ENCODE results near the gene PLCH2.
"Not testable (repeated sequence)": the region's sequence is repeated elsewhere in the genome, so short reads cannot be mapped to it uniquely, and the experiment has no call there.

Gene PLCH2, protein sequence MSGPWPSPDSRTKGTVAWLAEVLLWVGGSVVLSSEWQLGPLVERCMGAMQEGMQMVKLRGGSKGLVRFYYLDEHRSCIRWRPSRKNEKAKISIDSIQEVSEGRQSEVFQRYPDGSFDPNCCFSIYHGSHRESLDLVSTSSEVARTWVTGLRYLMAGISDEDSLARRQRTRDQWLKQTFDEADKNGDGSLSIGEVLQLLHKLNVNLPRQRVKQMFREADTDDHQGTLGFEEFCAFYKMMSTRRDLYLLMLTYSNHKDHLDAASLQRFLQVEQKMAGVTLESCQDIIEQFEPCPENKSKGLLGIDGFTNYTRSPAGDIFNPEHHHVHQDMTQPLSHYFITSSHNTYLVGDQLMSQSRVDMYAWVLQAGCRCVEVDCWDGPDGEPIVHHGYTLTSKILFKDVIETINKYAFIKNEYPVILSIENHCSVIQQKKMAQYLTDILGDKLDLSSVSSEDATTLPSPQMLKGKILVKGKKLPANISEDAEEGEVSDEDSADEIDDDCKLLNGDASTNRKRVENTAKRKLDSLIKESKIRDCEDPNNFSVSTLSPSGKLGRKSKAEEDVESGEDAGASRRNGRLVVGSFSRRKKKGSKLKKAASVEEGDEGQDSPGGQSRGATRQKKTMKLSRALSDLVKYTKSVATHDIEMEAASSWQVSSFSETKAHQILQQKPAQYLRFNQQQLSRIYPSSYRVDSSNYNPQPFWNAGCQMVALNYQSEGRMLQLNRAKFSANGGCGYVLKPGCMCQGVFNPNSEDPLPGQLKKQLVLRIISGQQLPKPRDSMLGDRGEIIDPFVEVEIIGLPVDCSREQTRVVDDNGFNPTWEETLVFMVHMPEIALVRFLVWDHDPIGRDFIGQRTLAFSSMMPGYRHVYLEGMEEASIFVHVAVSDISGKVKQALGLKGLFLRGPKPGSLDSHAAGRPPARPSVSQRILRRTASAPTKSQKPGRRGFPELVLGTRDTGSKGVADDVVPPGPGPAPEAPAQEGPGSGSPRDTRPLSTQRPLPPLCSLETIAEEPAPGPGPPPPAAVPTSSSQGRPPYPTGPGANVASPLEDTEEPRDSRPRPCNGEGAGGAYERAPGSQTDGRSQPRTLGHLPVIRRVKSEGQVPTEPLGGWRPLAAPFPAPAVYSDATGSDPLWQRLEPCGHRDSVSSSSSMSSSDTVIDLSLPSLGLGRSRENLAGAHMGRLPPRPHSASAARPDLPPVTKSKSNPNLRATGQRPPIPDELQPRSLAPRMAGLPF (N-terminal part only)

DNA sequence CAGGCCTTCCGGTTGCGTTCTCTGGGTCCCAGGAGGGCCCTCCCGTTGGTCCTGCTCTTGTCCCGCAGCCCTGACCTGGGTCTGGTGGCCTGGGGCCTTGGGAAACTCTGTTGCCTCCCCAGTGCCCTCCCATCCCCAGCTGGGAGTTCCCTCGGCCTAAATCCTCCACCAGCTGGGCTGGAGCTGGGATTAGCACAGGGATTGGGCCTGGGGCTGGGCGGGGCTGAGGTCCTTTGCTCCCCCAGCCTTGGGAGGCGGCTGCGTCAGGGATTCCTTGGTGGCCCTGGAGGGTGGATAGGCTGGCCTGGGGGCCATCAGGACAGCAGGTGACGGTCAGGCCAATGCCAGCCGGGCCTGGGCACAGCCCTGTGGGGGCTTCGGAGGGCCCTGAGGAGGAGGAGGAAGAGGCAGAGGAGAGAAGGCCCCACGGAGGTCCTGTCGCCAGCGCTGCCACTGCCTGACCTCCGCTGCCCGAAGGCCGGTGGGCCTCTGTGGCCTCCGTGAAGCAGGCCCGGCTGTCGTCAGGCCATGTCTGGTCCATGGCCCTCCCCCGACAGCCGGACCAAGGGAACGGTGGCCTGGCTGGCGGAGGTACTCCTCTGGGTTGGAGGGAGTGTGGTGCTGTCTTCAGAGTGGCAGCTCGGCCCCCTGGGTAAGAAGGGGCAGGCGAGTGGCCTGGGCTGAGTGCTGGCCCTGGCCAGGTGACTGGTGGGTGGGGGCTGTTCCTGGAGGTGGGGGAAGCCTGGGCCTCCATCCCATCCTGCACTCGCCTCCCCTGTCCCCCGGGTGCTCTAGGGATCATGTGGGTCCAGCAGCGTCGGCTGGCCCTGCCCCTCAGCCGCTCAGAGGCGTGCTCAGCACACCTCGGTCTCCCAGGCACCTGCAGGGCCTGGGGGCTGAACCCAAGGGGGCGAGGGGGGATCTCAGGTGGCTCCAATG, at the start of gene PLCH2:
TSS of gene PLCH2 (plus strand) at position 229 of the 939 bp plus-strand sequence. CDS start at position 529, 300 bp downstream.
- peak; percentile 98 for DNase-seq

DNA sequence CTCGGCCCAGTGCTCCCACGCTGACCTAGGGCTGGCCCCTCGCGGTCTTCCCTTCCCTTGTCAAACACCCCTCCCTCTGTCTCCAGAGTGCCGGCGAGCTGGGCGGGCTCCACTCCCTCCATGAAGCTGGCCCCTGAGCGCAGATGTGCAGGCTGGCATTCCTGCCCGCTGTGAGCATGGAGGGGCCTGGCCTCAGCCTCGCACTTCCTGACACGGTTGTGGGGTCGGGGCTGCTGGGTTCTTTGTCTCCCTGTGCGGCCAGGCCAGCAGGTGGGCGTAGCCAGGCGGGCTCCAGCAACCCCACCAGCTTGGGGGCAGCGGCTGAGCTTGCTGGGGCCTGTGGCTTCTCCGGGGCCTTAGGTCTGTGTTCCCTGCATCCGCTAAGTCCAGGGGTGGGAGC, 49.5 kb upstream of the PLCH2 start:
- DNase-seq, result no peak

DNA sequence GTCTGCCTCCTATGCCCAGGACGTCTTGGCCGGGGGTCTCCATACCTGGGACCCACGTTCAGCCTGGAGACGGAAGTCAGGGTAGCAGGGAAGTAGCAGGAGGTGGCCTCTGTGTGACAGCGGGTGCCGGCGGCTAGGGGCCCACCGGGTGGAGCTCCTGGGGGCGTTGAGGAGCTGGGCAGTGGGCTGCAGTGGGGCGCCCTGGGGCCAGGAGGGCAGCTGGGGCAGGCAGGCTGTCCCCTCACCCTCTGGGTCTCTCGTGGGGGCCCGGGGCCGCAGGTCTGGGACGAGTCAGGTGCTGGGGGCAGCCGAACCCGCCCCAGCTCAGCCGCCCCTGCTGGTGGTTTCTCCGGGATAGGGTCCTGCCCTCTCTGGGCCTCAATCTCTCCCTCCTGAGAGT, 49.0 kb upstream of the PLCH2 start:
- DNase-seq, result no peak

DNA sequence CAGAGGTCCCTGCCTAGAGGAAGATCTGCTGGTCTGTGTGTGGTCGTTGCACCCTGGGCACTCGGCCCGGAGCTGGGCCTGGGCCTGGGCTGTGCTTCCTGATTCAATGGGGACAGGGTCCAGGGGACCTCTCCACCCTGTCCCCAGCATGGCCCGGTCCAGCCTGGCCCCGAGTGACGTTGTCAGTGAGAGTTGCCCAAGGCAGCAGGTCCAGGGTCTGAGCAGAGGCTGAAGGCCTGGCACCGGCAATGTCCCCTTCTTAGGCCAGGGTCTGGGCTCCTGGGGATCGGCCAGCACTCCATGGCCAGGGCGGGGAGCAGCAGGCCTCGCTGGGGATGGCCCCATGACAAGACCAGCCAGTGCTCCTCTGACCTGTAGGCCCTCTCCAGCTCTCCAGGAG, 48.1 kb upstream of the PLCH2 start:
- no peak for DNase-seq

DNA sequence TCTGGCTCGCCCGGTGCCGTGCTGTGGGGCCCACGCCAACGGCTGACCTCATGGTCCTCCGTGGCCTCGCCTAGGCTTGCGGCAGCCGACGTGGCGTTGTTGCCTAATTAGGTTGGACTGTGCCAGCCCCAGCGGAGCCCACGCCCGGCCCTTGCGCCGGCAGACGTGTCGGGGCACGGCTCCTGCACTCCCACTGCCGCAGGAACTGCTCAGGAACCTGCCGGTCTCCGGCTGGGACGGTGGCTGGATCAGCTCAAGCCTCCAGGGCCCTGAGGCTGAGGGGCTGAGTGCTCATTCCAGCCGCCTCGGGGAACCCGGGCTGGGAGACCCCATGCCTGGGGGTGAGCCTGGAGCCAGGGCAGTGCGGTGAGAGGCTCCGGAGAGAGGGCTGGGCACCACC, 47.6 kb upstream of the PLCH2 start:
- no peak for DNase-seq

DNA sequence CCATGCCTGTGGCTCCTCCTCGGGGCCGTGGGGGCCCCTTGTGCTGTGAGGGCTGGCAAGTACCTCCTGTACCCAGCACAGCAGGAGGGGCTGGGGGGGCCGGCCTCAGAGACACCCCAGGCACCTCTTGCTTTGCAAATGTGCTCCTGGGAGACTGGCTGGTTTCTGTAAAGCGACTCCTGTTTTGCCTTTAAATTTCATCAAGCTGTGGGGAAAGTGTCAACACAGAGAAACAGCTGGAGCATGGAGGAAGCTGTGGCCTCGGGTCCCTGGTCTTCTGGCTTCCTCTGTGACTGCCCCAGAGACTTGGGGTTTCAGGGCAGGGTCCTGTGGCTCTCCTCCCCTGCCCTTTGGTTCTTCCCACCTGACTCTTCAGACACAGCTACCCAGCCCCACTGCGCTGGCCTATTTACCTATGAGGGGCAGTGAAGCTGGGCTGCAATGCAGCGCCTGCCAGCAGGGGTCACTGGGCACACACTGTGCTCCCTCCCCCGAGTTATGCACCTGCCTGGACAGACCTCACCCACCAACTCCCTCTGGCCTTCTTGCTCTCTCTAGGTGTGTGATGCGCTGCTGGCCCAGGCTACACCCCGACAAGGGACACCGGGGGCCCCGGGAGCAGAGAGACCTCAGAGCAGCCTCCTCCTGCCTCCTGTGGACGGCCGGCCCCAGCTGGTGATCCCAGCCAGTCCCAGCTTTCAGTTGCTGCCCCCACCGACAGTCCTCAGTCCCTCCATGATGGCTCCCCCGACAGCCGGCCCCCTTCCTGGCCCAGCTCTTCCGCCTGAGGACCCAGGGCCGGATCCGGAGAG, 46.1 kb upstream of the PLCH2 start:
- peak; percentile 54 for DNase-seq

DNA sequence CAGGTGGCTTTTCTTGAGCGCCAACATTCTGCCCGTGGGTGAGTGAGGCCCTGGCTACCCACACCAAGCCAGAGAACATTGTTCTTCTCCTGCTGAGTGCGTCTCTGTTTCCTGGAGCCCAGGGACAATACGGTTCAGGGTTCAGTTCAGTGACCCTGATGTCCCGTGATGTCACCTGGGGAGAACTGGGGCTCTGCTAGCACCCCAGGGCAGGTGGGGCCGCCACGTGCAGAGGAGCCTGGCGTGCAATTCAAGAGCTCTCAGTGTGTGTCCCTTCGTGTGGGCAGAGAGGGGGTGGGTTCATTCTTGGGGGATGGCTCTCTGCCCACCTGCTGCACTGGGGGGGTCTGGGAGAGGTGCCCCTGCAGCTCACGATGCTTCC, 45.5 kb upstream of the PLCH2 start:
- no peak for DNase-seq

DNA sequence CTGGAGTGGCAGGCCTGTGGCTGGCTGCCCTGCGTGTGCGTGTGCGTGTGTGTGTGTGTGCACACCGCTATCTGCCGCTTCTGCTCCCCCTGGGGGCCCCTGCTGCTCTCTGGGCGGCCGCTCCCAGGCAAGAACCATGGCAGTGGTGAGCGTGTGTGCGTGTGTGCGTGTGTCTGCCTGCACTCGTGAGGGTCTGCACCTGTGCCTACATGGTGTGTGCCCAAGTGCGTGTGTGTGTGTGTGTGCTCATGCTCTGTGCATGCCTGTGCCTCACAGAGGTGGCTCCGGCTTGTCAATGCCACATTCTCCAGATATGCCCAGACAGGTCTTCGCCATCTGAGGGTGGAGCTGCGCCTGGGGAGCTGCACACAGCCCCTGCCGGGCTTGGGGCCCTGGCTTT, 45.0 kb upstream of the PLCH2 start:
- DNase-seq, result no peak

DNA sequence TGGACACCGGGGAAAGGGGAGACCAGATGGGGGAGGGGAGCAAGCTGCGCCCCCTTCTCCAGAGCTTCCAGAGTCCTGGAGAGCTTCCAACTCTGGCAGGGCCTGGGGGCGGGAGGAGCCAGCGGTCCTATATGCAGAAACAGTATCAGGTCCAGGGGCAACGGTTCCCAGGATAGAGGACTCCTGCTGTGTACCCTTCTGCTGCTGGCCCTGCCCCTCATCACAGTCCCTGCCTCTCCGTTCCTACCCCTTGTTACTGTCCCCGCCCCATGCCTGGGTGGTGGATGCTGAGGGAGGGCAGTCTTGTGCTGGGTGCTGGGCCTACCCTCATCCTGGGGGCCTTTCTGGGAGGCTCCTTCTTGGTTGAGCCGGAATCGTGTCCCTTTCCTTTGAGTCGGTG, 44.6 kb upstream of the PLCH2 start:
- DNase-seq, result no peak

DNA sequence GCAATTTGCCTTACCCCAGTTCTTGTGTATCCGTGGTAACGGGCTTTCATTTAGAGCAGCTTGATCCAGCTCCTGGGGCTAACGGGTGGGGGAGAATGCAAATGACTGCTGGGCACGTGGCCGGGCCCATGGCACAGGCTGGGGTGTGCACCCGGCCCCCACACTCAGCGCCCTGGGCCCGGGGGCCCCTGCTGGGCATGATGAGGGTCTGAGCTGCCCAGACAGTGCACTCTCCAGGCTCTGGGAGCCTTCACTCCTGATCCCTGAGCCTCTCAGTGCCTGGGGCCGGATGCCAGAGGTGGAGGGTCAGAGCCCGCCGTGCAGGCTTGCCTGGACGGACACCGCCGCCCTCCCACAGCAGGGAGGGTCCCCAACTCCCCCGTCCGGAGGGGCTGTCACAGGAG, 43.6 kb upstream of the PLCH2 start:
- no peak for DNase-seq

DNA sequence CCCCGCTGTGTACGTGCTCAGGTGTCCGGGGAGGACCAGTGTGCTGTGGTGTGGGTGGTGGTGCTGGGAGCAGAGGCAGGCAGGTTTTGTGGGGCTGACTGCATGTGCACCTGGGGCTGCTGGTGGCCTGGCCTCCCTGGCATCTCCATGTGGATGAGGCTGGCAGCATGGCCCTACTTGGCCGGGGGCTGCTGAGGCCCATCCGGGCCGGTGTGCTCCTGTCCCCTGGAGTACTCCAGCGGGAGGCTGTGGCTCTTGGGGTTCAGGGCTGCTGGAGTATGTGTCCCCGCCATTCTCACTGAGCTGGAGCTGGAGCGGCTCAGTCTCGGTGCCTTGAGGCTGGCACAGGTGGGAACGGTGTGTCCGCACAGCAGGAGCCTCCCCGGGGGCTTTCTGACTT, 42.9 kb upstream of the PLCH2 start:
- DNase-seq, result no peak

DNA sequence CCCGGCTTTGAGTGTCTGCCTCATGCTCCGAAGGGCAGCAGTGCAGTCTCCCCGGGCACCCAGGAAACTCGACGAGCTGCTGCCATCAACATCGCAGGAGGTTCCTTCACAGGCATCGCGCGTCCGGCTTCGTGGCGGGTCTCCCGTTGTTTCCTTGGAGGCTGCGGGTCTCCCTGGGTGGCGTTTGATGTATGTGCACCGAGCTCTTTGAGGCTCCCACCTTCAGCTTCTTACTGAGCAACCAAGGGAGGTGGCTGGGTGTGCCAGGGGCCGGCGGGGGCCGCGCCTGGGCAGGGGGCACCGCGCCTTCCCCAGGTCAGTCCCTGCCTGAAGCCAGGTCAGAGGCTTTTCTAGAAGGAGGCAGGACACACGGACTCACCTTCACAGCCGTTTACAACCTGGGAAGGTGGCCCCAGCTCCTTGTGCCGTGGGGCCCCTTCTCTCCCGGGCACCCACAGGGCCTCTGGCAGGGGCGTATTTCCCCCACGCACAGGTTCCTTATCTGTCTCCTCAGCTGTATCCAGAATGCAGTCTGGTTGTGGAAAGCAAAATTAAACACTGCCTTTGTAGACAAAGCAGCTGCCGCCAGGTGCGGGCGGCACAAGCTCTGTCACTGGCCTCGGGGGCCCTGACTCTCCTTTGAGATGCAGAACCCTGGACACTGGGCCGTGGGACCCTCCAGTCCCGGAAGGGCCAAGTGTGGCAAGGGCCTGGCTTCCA, 42.0 kb upstream of the PLCH2 start:
- DNase-seq, result no peak

DNA sequence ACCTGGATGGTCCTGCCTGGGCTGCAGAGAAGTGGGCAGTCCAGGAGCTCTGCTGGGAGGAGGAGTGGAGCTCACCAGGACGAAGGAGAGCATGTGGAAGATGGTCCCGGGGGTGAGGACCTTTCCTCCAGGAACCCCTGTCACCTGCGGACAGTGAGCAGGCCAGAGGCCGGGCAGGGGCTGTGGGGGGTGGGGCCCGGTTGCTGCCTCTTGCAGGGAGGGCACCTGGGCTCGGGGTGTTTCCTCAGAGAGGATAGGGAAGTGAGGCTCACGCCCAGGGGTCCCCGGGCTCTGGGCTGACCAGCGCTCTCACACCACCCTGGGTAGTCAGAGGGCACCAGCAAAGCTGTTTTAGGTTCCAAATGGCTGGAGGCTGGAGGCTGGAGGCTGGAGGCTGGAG, 41.0 kb upstream of the PLCH2 start:
- no peak for DNase-seq

DNA sequence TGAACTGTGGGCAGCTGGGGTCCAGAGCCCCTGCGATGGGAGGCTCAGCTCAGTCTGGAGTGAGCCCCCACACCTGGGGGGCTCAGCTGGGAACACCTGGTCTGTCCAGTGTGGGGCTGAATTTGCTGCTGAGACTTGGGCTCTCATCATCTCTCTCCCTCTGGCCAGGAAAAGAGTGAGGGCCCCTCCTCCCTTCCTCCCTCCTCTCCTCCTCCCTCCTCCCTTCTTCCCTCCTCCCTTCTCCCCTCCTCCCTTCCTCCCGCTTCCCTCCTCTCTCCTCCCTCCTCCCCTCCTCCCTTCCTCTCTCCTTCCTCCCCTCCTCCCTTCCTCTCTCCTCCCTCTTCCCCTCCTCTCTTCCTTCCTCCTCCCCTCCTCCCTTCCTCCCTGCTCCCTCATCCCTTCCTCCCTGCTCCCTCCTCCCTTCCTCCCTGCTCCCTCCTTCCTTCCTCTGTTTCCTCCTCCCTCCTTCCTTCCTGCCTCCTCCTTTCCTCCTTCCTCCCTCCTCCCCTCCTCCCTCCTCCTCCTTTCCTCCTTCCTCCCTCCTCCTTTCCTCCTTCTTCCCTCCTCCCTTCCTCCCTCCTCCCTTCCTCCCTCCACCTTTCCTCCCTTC, 40.2 kb upstream of the PLCH2 start:
- no peak for DNase-seq

DNA sequence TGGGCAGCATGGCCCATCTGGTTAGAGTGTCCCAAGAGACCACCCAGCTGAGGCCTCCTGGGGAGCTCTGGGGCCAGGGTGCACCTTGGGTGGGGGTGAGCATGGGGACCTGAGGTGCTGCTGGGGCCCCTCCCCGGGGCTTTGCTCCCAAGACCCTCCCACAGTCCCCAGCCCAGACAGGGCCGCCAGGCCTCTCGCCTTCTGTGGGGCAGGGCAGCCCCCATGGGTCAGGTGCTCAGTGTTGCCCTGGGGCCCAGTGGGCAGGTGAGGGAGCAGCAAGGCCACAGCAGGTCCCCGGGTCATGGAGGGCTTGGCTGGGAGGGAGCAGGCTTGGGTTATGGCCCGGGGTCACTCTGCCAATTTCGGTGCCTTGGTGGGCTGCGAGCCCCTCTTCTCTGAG, 39.2 kb upstream of the PLCH2 start:
- no peak for DNase-seq

DNA sequence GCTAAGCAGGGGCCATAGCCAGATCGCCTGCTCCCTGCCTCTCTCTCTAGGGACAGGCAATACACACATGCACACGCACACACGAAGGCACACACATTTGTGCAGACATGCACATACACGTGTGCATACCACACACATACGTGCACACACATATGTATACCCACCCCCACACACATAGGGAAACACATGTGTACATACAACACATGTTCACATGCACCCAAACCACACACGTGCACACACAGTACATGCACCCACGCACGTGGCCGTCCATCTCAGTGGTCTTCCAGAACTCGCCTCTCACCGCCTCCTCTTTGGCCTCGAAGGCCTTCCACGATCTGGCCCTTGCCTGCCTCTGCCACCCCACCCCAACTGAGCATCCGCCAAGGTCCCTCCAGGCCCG, 38.5 kb upstream of the PLCH2 start:
- DNase-seq, result no peak

DNA sequence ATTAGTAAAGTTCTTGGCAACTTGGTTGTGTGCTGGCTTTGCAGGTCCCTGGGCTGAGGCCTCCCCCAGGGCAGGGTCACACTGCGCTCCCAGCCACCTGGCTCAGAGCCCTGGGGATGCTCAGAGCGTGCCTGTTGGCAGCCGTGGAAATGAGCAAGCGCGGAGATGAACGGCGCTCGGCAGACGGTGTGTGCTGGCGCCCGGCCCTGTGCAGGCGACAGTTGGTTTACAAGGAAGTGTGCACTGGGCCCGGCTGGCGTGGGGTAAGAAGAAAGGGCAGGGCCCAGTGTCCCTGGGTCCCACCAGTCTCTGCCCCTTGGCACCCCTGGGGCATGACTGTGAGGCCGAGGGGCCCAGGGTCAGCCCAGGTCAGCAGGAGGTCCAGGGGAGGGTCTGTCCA, 38.1 kb upstream of the PLCH2 start:
- DNase-seq, result no peak

DNA sequence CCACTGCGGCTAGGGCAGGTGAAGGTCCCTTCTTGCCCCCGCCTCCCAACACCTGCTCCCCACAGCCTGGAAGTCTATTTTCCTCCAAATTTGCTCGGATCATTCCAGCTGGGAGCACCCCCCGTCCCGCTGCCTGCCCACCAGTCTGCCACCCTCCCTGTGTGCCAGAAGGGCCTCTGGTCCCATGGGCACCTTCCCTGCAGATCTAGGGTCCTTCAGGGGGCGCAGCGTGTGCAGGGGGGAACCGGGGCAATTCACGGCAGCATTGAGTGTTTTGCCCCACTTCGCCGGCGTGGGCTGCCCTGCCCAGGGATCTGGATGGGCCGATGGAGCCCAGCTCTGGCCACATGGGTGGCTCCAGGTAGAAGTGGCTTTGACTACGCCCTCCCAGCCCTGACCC, 37.4 kb upstream of the PLCH2 start:
- no peak for DNase-seq

DNA sequence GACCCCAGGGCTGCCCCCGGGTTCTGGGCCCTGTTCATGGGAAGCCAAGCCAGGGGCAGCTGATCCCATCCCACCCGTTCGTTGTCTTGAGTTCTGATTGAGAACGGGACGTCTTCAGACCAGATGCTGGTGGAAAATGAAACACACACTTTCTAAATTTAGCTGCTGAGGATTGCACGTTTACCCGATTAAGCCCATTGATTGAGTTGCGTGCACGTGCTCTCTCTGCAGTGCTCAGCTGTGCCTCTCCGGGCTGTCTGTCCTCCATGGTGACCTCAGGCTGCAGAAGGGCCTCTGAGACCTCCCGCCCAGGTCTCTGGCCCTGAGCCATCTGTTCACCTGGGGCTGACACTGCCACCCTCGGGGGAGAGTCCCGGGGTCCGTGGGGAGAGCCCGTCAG, 36.7 kb upstream of the PLCH2 start:
- no peak for DNase-seq

DNA sequence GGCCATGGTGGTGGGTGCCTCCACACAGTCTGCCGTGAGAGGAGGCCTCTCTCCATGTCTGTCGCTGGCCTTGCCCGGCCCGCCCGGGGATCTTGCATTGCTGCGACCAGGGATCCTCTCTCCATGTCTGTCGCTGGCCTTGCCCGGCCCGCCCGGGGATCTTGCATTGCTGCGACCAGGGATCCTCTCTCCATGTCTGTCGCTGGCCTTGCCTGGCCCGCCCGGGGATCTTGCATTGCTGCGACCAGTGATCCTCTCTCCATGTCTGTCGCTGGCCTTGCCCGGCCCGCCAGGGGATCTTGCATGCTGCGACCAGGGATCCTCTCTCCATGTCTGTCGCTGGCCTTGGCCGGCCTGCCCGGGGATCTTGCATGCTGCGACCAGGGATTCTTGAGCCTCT, 35.7 kb upstream of the PLCH2 start:
- not testable (repeated sequence) for DNase-seq

Data from NCI-H82 (cell line).